GM23338 (cell line): ENCODE data around the gene HBD. TPM values are rescaled to one million over a fixed set of nuclear protein-coding genes. Genes with fewer than 3 reads are reported as not detected.

ENCODE experiments used
- ATAC-seq: fragments of 200-7000 bp; cut with Tn5 transposase; 3 replicates; pipeline ENCODE4 v1.9.1; 2020
- DNase-seq: peaks from one replicate; pipeline ENCODE4 v3.0.0-alpha.2; 2015; ENCODE audit warnings: low spot score
- H2AFZ ChIP-seq: fragments of 200-600 bp; sonication (generic); 2 replicates; pipeline ENCODE4 v1.8.0; 2016; ENCODE audit warnings: antibody characterized with exemption, mild to moderate bottlenecking, moderate library complexity
- H3F3A ChIP-seq: fragments of 200-600 bp; sonication (generic); replicated peaks from 2 replicates; pipeline ENCODE4 v1.8.0; 2017; ENCODE audit warnings: antibody characterized with exemption, mixed run types, low read depth
- H3K27ac ChIP-seq: fragments of 200-600 bp; sonication (generic); 2 replicates; pipeline ENCODE4 v1.6.1; 2016; ENCODE audit warnings: low read depth
- H3K27me3 ChIP-seq: fragments of 200-600 bp; sonication (generic); 2 replicates; pipeline ENCODE4 v1.8.0; 2016; ENCODE audit warnings: mild to moderate bottlenecking, mixed run types, moderate library complexity; ENCODE audit not compliant: insufficient read depth
- H3K36me3 ChIP-seq: fragments of 200-600 bp; sonication (generic); 2 replicates; pipeline ENCODE4 v1.8.0; 2016; ENCODE audit warnings: mild to moderate bottlenecking; ENCODE audit not compliant: insufficient read depth
- H3K4me1 ChIP-seq: fragments of 200-600 bp; sonication (generic); 2 replicates; pipeline ENCODE4 v1.8.0; 2016; ENCODE audit warnings: mild to moderate bottlenecking, moderate library complexity; ENCODE audit not compliant: insufficient read depth
- H3K4me2 ChIP-seq: fragments of 200-600 bp; sonication (generic); 2 replicates; pipeline ENCODE4 v1.7.1; 2017; ENCODE audit warnings: mixed run types
- H3K4me3 ChIP-seq: fragments of 200-600 bp; sonication (generic); 2 replicates; pipeline ENCODE4 v1.6.1; 2016; ENCODE audit warnings: mixed run types
- H3K79me2 ChIP-seq: fragments of 200-600 bp; sonication (generic); replicated peaks from 2 replicates; pipeline ENCODE4 v1.8.0; 2017; ENCODE audit warnings: mild to moderate bottlenecking; ENCODE audit not compliant: insufficient read depth
- H3K9me2 ChIP-seq: fragments of 200-600 bp; sonication (generic); 2 replicates; pipeline ENCODE4 v1.8.0; 2017; ENCODE audit not compliant: insufficient read depth
- H4K20me1 ChIP-seq: fragments of 200-600 bp; sonication (generic); replicated peaks from 2 replicates; pipeline ENCODE4 v1.8.0; 2017; ENCODE audit warnings: mild to moderate bottlenecking; ENCODE audit not compliant: insufficient read depth
- H3K27ac Mint-ChIP-seq: 2 replicates; pipeline ENCODE4 v1.8.0; 2020; ENCODE audit warnings: inconsistent platforms, mild to moderate bottlenecking, moderate library complexity, mixed read lengths
- H3K27me3 Mint-ChIP-seq: 3 replicates; pipeline ENCODE4 v1.8.0; 2022; ENCODE audit warnings: low read depth, mild to moderate bottlenecking, moderate library complexity, mixed read lengths, inconsistent platforms; ENCODE audit not compliant: insufficient read depth, poor library complexity
- H3K36me3 Mint-ChIP-seq: 3 replicates; pipeline ENCODE4 v1.8.0; 2021; ENCODE audit warnings: low read depth, mild to moderate bottlenecking, inconsistent platforms, moderate library complexity, mixed read lengths
- H3K4me1 Mint-ChIP-seq: 3 replicates; pipeline ENCODE4 v1.8.0; 2020; ENCODE audit warnings: mild to moderate bottlenecking, inconsistent platforms, mixed read lengths
- H3K4me3 Mint-ChIP-seq: 3 replicates; pipeline ENCODE4 v1.8.0; 2021; ENCODE audit warnings: moderate library complexity, mild to moderate bottlenecking, inconsistent platforms, mixed read lengths
- H3K9me3 Mint-ChIP-seq: 3 replicates; pipeline ENCODE4 v1.8.0; 2020; ENCODE audit warnings: moderate library complexity, mild to moderate bottlenecking, inconsistent platforms, mixed read lengths
- CTCF ChIP-seq, 2 experiments: fragments of 200-600 bp in 1 of 2; sonication (generic) in 1 of 2; conservative IDR thresholded peaks; 2 replicates each; pipeline versions ENCODE4 v1.5.1 to v1.6.1; 2016 to 2017; ENCODE audit warnings: antibody characterized with exemption in 2 of 2, low read depth in 2 of 2, mild to moderate bottlenecking in 2 of 2, moderate library complexity in 1 of 2
- ETS1 ChIP-seq: IDR thresholded peaks from 2 replicates; pipeline ENCODE4 v1.6.1; 2016; ENCODE audit warnings: antibody characterized with exemption
- EZH2phosphoT487 ChIP-seq: fragments of 200-600 bp; sonication (generic); IDR thresholded peaks from one replicate; pipeline ENCODE4 v1.8.1; 2018; ENCODE audit warnings: antibody characterized with exemption; ENCODE audit not compliant: unreplicated experiment
- JUNB ChIP-seq: IDR thresholded peaks from one replicate; pipeline ENCODE4 v1.6.1; 2016; ENCODE audit warnings: antibody characterized with exemption; ENCODE audit not compliant: unreplicated experiment
- NANOG ChIP-seq: IDR thresholded peaks from 2 replicates; pipeline ENCODE4 v1.6.1; 2016; ENCODE audit warnings: antibody characterized with exemption, borderline replicate concordance
- POLR2AphosphoS5 ChIP-seq: IDR thresholded peaks from 2 replicates; pipeline ENCODE4 v1.6.1; 2016; ENCODE audit warnings: antibody characterized with exemption, low read depth
- STAT1 ChIP-seq: IDR thresholded peaks from one replicate; pipeline ENCODE4 v1.6.1; 2016; ENCODE audit warnings: antibody characterized with exemption; ENCODE audit not compliant: unreplicated experiment
- ZNF114 ChIP-seq: fragments of 250-450 bp; sonication (Bioruptor Pico); IDR thresholded peaks from 2 replicates; pipeline ENCODE4 v1.5.0; 2020; ENCODE audit warnings: mild to moderate bottlenecking, moderate library complexity
- ZNF331 ChIP-seq: fragments of 250-450 bp; sonication (Bioruptor Pico); IDR thresholded peaks from 2 replicates; pipeline ENCODE4 v1.5.0; 2020; ENCODE audit warnings: low read depth, mild to moderate bottlenecking, moderate library complexity
- ZNF462 ChIP-seq: fragments of 250-450 bp; sonication (Bioruptor Pico); IDR thresholded peaks from 2 replicates; pipeline ENCODE4 v1.5.0; 2020; ENCODE audit warnings: mild to moderate bottlenecking, moderate library complexity
- polyA plus RNA-seq: library from polyadenylated mRNA; unstranded; fragments of >200 nt; fragmentation: Nextera tagmentation; extraction: Ambion mirVana; gene quantifications from 2 replicates; pipeline ENCODE4 v1.2.1, GENCODE V29; 2016
- total RNA-seq: library from RNA; depleted of rRNA; stranded (reverse); fragments of >200 nt; shearing (Covaris generic); gene quantifications from 2 replicates; pipeline ENCODE4 v1.2.3, GENCODE V29; 2014

The HBD gene
- total and polyA plus RNA-seq, 2 experiments from 2014 or later, result not detected

- ATAC-seq (no peak), DNase-seq (no peak)
- no peak overlapping the region for H3K27ac ChIP-seq
- H4K20me1 ChIP-seq, result no peaks in the 10 kb centered on the region
- peaks cover 10% of the 10 kb centered on the region for H3K4me1 Mint-ChIP-seq
- no peaks in the 10 kb centered on the region for H3F3A ChIP-seq
- TF ChIP-seq ZNF331 (no peak), ETS1 (no peak), POLR2AphosphoS5 (no peak), CTCF (conservative IDR thresholded peaks at IDR 0.05; ENCODE audit: low read depth in 2 of 2) (no peak), EZH2phosphoT487 (no peak), JUNB (no peak), ZNF114 (CRISPR knock-in tag) (no peak), STAT1 (no peak), NANOG (no peak)
- H3K27ac Mint-ChIP-seq, result no peak overlapping the region
- peaks cover 1% of the 10 kb centered on the region for H3K27me3 Mint-ChIP-seq
- H3K4me2 ChIP-seq, result no peak overlapping the region
- H3K36me3 ChIP-seq, result no peaks in the 10 kb centered on the region
- H3K9me3 Mint-ChIP-seq, result no peaks in the 10 kb centered on the region
- no peak overlapping the region for H3K4me3 ChIP-seq
- H3K79me2 ChIP-seq, result no peaks in the 10 kb centered on the region
- H3K27me3 ChIP-seq, result no peaks in the 10 kb centered on the region
- H3K36me3 Mint-ChIP-seq, result no peaks in the 10 kb centered on the region
- no peak overlapping the region for H2AFZ ChIP-seq
- no peaks in the 10 kb centered on the region for H3K9me2 ChIP-seq
- H3K4me3 Mint-ChIP-seq, result no peak overlapping the region
- no peaks in the 10 kb centered on the region for H3K4me1 ChIP-seq
Measured at GRCh38 chr11:5276697-5277096, 42.4 kb upstream of the HBD start.

- no peaks in the 10 kb centered on the region for H4K20me1 ChIP-seq
- H3K27ac Mint-ChIP-seq, result no peak overlapping the region
- no peaks in the 10 kb centered on the region for H3K36me3 Mint-ChIP-seq
- no peak overlapping the region for H2AFZ ChIP-seq
- no peak overlapping the region for H3K4me3 Mint-ChIP-seq
- no peaks in the 10 kb centered on the region for H3K4me1 ChIP-seq
- no peaks in the 10 kb centered on the region for H3K79me2 ChIP-seq
- H3K9me2 ChIP-seq, result no peaks in the 10 kb centered on the region
- H3K27me3 Mint-ChIP-seq, result no peaks in the 10 kb centered on the region
- H3F3A ChIP-seq, result no peaks in the 10 kb centered on the region
- no peak for ATAC-seq
- H3K27ac ChIP-seq, result no peak overlapping the region
- peaks cover 7% of the 10 kb centered on the region; the same call in 2 of the 3 replicates for H3K4me1 Mint-ChIP-seq
- no peaks in the 10 kb centered on the region for H3K9me3 Mint-ChIP-seq
- H3K36me3 ChIP-seq, result no peaks in the 10 kb centered on the region
- no peak for DNase-seq
- H3K4me2 ChIP-seq, result no peak overlapping the region
- H3K4me3 ChIP-seq, result no peak overlapping the region
- no peaks in the 10 kb centered on the region for H3K27me3 ChIP-seq
- TF ChIP-seq STAT1 (no peak), JUNB (no peak), CTCF (conservative IDR thresholded peaks at IDR 0.05; ENCODE audit: low read depth in 2 of 2) (no peak), ZNF462 (CRISPR knock-in tag) (no peak)
Measured at GRCh38 chr11:5275369-5276110, 41.3 kb upstream of the HBD start.
